Nephron (organoid): ENCODE data around the gene CABP1.

ENCODE experiments used
- H3K27ac Mint-ChIP-seq, 3 experiments: 2 replicates each; pipeline ENCODE4 v1.8.0; 2020; ENCODE audit warnings: mixed read lengths in 3 of 3, mild to moderate bottlenecking in 2 of 3, moderate library complexity in 1 of 3
- H3K27me3 Mint-ChIP-seq: 2 replicates; pipeline ENCODE4 v1.8.0; 2021; ENCODE audit warnings: low read depth, mild to moderate bottlenecking, moderate library complexity, mixed read lengths
- H3K36me3 Mint-ChIP-seq: 2 replicates; pipeline ENCODE4 v1.8.0; 2020; ENCODE audit warnings: low read depth, mixed read lengths
- H3K4me1 Mint-ChIP-seq: 2 replicates; pipeline ENCODE4 v1.8.0; 2020; ENCODE audit warnings: mixed read lengths
- H3K4me3 Mint-ChIP-seq, 3 experiments: 2 replicates each; pipeline ENCODE4 v1.8.0; 2020; ENCODE audit warnings: mild to moderate bottlenecking in 3 of 3, mixed read lengths in 3 of 3, moderate library complexity in 2 of 3
- H3K9me3 Mint-ChIP-seq: 2 replicates; pipeline ENCODE4 v1.8.0; 2020; ENCODE audit warnings: mixed read lengths
- CTCF ChIP-seq, 3 experiments: fragments of 200-600 bp; sonication (generic); IDR thresholded peaks; one replicate each; pipeline ENCODE4 v1.5.0; 2021; ENCODE audit warnings: antibody characterized with exemption in 3 of 3; ENCODE audit not compliant: unreplicated experiment in 3 of 3

Gene CABP1

GRCh38 chr12:120710031-120710804 lies 69.8 kb downstream of the CABP1 start, which contains the start of gene UNC119B:
Gene UNC119B, plus strand, starts transcription at chr12:120710458. Its CDS starts 17 bp downstream, at chr12:120710475.
- Mint-ChIP-seq H3K4me3 (peak within 1 kb of the TSS; percentile 85 to 92 (median 90)), H3K27ac (peak within 1 kb of the TSS; percentile 77 to 84 (median 79)), H3K4me1 (peaks cover 30% of the 10 kb centered on the region), H3K9me3 (no peaks in the 10 kb centered on the region), H3K36me3 (peaks cover 21% of the 10 kb centered on the region), H3K27me3 (no peaks in the 10 kb centered on the region)
- no peak for TF ChIP-seq CTCF (IDR thresholded peaks at IDR 0.05; ENCODE audit: unreplicated experiment in 3 of 3)

- H3K4me3 Mint-ChIP-seq, result peak overlapping the region; percentile 85 to 92 (median 90)
- no peaks in the 10 kb centered on the region for H3K9me3 Mint-ChIP-seq
- H3K27ac Mint-ChIP-seq, result peak overlapping the region; percentile 62 to 84 (median 77)
- peaks cover 30% of the 10 kb centered on the region for H3K4me1 Mint-ChIP-seq
- no peaks in the 10 kb centered on the region for H3K27me3 Mint-ChIP-seq
- peaks cover 25% of the 10 kb centered on the region for H3K36me3 Mint-ChIP-seq
- no peak for TF ChIP-seq CTCF (IDR thresholded peaks at IDR 0.05; ENCODE audit: unreplicated experiment in 3 of 3)
These were observed 70.4 kb downstream of the CABP1 start for GRCh38 chr12:120710805-120711296.

GRCh38 chr12:120711411-120711810 lies 71.0 kb downstream of the CABP1 start:
- no peak for TF ChIP-seq CTCF (IDR thresholded peaks at IDR 0.05; ENCODE audit: unreplicated experiment in 3 of 3)
- Mint-ChIP-seq H3K4me3 (peak overlapping the region; percentile 85 to 92 (median 90)), H3K4me1 (peaks cover 30% of the 10 kb centered on the region), H3K27me3 (no peaks in the 10 kb centered on the region), H3K27ac (peak overlapping the region; percentile 62 to 84 (median 77)), H3K36me3 (peaks cover 24% of the 10 kb centered on the region), H3K9me3 (no peaks in the 10 kb centered on the region)

GRCh38 chr12:120712610-120713009 lies 72.2 kb downstream of the CABP1 start:
- Mint-ChIP-seq H3K27ac (peak overlapping the region in 1 of 3 experiments; percentile 24), H3K4me1 (peaks cover 30% of the 10 kb centered on the region), H3K4me3 (peak overlapping the region; percentile 85 to 92 (median 90)), H3K27me3 (no peaks in the 10 kb centered on the region), H3K36me3 (peaks cover 32% of the 10 kb centered on the region), H3K9me3 (no peaks in the 10 kb centered on the region)
- TF ChIP-seq CTCF (IDR thresholded peaks at IDR 0.05; ENCODE audit: unreplicated experiment in 3 of 3), result no peak

GRCh38 chr12:120713861-120714482 lies 73.5 kb downstream of the CABP1 start:
- no peaks in the 10 kb centered on the region for H3K27me3 Mint-ChIP-seq
- no peaks in the 10 kb centered on the region for H3K9me3 Mint-ChIP-seq
- peak overlapping the region; percentile 80 to 83 (median 81) for H3K4me3 Mint-ChIP-seq
- peaks cover 30% of the 10 kb centered on the region for H3K4me1 Mint-ChIP-seq
- peaks cover 43% of the 10 kb centered on the region for H3K36me3 Mint-ChIP-seq
- TF ChIP-seq CTCF (IDR thresholded peaks at IDR 0.05; ENCODE audit: unreplicated experiment in 3 of 3), result peak; percentile 81 to 86 (median 84)
- peak overlapping the region; percentile 5 to 85 (median 43) for H3K27ac Mint-ChIP-seq
